Choroid plexus epithelial cell (primary cell): Measurements from ENCODE around the gene ZPLD1.

Experiments used
- DNase-seq: peaks from one replicate; pipeline ENCODE4 v3.0.0-alpha.2; 2010; ENCODE audit warnings: low read depth
- H3K4me3 ChIP-seq: 2 replicates; pipeline ENCODE4 v1.5.1; 2011; ENCODE audit warnings: low read depth, mild to moderate bottlenecking, control low read depth, low read length, moderate library complexity
- TF ChIP-seq, protein P1 (sequence below): conservative IDR thresholded peaks from 2 replicates; pipeline ENCODE4 v1.5.1; 2011; ENCODE audit warnings: low read depth, mild to moderate bottlenecking, control low read depth, inconsistent platforms, low read length, moderate library complexity

The ZPLD1 gene

DNA sequence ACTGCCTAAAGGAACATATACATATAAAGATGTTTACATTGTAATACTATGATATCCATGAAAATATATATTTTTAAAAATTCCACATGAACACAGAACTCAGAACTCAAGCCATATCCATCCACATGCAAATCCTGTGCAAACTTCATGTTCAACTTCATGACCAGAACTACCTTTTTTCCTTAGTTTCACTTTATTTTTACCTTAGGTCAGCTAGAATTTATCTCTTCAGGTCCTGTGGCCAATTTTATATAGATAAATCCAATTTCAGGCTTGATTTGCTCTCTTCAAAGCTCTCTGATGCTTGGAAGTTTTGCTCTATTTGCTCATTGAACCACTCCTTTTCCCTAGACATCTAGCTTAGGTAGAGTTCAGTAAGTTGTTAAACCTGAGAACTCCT, 38.8 kb downstream of the ZPLD1 start:
- TF ChIP-seq, protein P1, sequence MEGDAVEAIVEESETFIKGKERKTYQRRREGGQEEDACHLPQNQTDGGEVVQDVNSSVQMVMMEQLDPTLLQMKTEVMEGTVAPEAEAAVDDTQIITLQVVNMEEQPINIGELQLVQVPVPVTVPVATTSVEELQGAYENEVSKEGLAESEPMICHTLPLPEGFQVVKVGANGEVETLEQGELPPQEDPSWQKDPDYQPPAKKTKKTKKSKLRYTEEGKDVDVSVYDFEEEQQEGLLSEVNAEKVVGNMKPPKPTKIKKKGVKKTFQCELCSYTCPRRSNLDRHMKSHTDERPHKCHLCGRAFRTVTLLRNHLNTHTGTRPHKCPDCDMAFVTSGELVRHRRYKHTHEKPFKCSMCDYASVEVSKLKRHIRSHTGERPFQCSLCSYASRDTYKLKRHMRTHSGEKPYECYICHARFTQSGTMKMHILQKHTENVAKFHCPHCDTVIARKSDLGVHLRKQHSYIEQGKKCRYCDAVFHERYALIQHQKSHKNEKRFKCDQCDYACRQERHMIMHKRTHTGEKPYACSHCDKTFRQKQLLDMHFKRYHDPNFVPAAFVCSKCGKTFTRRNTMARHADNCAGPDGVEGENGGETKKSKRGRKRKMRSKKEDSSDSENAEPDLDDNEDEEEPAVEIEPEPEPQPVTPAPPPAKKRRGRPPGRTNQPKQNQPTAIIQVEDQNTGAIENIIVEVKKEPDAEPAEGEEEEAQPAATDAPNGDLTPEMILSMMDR = no peak
- H3K4me3 ChIP-seq = no peak overlapping the region
- no peak for DNase-seq

DNA sequence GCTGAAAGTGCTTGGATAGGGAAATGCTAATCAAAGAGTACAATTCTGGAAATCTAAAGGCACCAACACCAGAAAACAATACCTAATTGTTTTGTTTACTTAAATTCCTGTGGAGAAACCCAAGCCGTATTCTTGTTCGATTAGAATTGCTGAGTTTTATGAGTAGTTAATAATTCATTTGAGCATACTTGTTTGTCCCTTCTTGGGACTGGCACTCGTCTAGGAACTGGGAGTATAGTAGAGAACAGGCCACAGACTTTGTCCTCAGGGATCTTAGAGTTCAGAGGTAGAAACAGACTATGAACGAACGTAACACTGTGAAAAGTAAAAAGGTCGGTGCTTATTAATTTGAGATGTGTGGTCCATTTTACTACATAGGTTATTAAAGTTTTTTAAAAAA, 39.4 kb downstream of the ZPLD1 start:
- H3K4me3 ChIP-seq = no peak overlapping the region
- TF ChIP-seq, protein P1 = no peak
- no peak for DNase-seq

DNA sequence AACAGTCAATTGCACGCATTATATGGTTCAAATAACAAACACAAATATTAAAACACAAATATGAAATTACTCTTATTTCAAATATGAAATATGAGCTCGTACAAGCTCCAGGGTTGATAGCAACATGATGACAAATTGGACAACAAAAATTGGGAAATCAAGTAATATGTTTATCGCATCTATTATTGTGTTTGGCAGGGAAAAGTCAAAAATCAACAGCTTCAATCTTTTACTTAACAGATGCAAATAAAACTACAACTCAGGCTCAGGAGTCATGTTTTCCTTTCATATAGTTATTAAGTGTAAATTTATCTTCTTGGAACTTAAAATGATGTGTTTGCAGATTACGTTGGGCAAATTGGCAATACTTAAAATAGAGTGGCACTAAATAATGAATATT, 41.4 kb downstream of the ZPLD1 start:
- H3K4me3 ChIP-seq = no peak overlapping the region
- TF ChIP-seq, protein P1 = no peak
- no peak for DNase-seq

DNA sequence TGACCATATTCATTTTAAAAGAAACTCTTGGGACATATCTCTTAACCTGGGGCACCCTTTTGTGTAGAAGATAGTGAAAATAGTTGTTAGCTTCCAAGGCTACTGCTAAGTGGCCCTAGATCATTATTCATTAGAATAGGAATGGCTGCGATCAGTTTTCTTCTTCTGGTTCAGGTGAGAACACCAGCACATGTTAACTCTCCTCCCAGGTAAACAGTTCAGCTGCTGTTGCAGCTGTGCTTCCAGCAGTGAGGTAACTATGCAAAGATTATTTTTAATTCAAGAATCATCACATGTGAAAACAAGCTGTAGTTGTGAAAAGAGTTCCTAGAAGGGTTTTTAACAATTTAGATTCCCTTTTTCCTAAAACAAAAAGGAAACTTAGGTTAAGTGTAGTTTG, 43.3 kb downstream of the ZPLD1 start:
- TF ChIP-seq, protein P1 = no peak
- no peak for DNase-seq
- no peak overlapping the region for H3K4me3 ChIP-seq

DNA sequence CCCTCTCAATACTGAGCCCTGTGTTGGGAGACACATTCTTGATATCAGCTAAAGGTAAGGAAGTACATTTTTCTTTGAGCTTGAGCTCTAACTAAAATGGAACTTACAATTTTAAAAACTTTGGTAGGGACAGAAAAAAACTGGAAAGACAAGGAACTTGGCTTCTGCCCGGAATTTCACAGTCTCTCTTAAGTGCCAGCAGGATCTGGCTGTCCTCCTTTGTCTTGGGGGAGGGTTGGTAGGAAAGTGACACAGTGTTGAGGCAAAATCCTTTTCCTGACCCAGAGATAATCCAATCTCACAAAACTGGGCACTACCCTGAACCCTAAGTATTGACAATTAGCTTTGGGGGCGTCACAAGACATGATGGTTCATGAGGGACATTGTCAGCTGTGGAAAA, 45.3 kb downstream of the ZPLD1 start:
- no peak for DNase-seq
- TF ChIP-seq, protein P1 = no peak
- no peak overlapping the region for H3K4me3 ChIP-seq

DNA sequence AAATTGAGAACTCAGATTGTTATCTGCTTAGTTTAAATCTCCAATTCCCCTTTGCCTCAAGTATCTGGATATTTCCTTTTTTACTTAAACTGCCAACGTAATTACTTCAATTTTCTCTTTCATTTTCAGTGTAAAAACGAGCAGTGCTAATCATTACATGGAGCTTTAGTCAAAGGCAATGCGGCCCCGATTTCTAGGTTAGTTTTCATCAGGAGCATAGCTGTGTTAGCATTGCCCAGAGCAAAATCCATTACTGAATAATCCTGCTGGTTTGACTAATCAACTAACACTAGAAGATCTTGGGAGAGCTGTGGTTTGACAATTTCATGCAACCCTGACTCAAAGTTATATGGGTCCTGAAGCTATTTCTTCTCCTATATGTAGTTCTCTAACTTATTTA, 46.2 kb downstream of the ZPLD1 start:
- TF ChIP-seq, protein P1 = no peak
- no peak for DNase-seq
- H3K4me3 ChIP-seq = no peak overlapping the region

DNA sequence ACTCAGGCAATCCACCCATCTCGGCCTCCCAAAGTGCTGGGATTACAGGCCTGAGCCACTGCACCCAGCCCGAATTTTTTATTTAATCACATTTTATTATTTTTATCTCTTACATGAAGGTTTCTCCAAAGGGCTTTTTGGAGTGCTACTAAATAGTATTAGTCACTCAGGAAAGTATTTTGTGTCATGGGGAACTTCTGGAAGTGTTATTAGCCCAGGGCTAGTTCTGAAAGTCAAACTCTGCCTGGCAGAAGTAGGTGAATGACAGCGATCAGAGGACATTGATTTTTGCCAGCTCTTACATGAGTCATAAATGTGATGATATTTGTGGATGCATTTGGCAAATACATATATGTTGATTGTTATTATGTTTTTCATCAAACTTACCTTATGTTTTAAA, 48.7 kb downstream of the ZPLD1 start:
- TF ChIP-seq, protein P1 = no peak
- no peak overlapping the region for H3K4me3 ChIP-seq
- DNase-seq = no peak
